22Rv1 (cell line): ENCODE measurements around the gene PDE8B.

Source experiments
- ZFX ChIP-seq: fragments of 450-650 bp; IDR thresholded peaks from 2 replicates; pipeline ENCODE4 v1.6.1; 2017; ENCODE audit warnings: antibody characterized with exemption, borderline replicate concordance
- TF ChIP-seq, protein P1 (sequence below): fragments of 450-650 bp; IDR thresholded peaks from 2 replicates; pipeline ENCODE4 v1.5.1; 2017; ENCODE audit warnings: mild to moderate bottlenecking

DNA sequence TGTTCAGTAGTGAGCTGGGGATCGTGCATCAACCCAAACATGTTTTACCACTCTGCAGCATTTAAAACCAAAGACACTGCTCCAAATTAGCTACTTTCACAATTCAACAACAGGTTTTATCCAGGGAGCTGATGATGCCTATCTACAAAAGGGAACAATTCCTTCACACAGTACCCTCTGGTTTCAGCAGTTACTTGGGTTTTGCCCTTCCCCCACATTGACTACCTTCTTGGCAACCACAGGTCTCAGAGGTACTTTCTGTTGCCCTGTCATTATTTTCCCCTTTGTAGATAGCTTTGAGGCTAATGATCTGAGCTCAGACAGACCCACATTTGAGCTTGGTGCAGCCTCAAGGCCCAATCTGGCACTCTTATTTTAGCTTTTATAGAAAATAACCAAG is 185.5 kb downstream of the PDE8B start:
- TF ChIP-seq, protein P1, sequence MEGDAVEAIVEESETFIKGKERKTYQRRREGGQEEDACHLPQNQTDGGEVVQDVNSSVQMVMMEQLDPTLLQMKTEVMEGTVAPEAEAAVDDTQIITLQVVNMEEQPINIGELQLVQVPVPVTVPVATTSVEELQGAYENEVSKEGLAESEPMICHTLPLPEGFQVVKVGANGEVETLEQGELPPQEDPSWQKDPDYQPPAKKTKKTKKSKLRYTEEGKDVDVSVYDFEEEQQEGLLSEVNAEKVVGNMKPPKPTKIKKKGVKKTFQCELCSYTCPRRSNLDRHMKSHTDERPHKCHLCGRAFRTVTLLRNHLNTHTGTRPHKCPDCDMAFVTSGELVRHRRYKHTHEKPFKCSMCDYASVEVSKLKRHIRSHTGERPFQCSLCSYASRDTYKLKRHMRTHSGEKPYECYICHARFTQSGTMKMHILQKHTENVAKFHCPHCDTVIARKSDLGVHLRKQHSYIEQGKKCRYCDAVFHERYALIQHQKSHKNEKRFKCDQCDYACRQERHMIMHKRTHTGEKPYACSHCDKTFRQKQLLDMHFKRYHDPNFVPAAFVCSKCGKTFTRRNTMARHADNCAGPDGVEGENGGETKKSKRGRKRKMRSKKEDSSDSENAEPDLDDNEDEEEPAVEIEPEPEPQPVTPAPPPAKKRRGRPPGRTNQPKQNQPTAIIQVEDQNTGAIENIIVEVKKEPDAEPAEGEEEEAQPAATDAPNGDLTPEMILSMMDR: no peak
- TF ChIP-seq ZFX: no peak
